Activated CD8-positive, alpha-beta memory T cell treated with anti-CD3 and anti-CD28 coated beads for 36 hours (primary cell): ENCODE measurements around the gene ZNF778. TPM values are rescaled to one million over a fixed set of nuclear protein-coding genes. Genes with fewer than 3 reads are reported as not detected.

ENCODE experiments used
- CTCF ChIA-PET: fragments of 350-600 bp; sonication (Branson Sonifier 250); formaldehyde crosslinking; loops from one replicate; lab custom pipeline; 2021; ENCODE audit warnings: antibody characterized with exemption; lab: Charles Lee
- POLR2A ChIA-PET: fragments of 350-600 bp; sonication (Branson Sonifier 250); formaldehyde crosslinking; loops from one replicate; lab custom pipeline; 2021; ENCODE audit warnings: antibody characterized with exemption; lab: Charles Lee
- total RNA-seq, 2 experiments: library from RNA; stranded (reverse); gene quantifications; one replicate each; pipeline ENCODE4 v1.2.3, GENCODE V29; 2021

ZNF778 gene
- total RNA-seq, 2 experiments from 2014 or later: 11.8 to 12.0 TPM

DNA sequence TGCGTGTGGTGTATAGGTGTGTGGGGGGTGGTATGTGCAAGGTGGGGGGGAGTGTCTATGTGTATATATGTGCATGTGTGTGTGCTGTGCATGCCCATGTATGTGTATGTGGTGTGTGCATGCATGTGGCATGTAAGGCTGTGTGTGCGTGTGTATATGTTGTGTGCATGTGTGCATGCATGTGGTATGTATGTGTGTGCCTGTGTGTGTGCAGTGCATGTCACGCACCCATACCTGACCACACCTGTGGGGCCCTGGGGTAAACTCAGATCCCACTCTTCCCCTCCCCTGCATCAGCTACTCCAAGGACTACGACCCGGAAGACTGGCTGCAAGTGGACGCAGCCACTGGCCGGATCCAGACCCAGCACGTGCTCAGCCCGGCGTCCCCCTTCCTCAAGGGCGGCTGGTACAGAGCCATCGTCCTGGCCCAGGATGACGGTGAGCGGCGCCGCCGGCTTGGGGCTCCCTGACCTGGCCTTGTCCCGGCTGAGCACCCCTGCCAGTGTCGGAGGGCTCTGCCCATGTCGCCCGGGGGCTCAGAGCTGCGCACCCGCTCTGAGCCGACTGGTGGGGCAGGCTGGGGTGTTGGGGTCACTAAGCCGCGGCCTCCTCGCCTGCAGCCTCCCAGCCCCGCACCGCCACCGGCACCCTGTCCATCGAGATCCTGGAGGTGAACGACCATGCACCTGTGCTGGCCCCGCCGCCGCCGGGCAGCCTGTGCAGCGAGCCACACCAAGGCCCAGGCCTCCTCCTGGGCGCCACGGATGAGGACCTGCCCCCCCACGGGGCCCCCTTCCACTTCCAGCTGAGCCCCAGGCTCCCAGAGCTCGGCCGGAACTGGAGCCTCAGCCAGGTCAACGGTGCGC, 26.2 kb upstream of the ZNF778 start:
- ChIA-PET POLR2A (no interaction called here), CTCF (interaction anchor here (0.6 kb wide), 1 partner anchor 95 kb away, joined by 4 read pairs; no protein-coding TSS in a partner anchor)

DNA sequence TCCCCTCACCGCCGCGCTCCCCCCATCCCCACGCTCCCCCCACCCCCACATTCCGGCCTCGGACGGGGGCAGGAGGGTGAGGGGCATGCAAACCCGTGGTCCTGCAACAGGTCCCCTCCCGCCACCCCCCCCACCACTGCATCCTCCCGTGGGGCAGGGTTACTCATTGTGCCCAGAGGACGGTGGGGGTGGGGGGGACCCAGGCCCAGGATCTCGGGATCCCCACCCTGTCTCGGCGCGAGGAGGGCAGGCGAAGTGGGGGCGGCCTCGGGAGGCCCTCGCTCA, 25.7 kb upstream of the ZNF778 start:
- ChIA-PET POLR2A (no interaction called here), CTCF (no interaction called here)

DNA sequence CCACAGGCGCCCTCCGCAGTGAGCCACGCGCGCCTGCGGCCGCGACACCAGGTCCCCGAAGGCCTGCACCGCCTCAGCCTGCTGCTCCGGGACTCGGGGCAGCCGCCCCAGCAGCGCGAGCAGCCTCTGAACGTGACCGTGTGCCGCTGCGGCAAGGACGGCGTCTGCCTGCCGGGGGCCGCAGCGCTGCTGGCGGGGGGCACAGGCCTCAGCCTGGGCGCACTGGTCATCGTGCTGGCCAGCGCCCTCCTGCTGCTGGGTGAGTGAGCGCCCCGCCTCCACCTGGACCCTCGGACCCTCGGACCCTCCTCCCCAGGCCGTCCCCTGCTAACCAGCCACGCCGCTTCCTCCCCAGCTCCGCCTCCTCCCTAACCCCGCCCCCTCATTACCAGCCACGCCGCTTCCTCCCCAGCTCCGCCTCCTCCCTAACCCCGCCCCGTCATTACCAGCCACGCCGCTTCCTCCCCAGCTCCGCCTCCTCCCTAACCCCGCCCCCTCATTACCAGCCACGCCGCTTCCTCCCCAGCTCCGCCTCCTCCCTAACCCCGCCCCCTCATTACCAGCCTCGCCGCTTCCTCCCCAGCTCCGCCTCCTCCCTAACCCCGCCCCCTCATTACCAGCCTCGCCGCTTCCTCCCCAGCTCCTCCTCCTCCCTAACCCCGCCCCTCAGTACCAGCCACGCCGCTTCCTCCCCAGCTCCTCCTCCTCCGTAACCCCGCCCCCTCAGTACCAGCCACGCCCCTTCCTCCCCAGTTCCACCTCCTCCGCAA, 25.1 kb upstream of the ZNF778 start:
- CTCF ChIA-PET: interaction anchor here (0.8 to 1.5 kb wide), 3 partner anchors 21 to 455 kb away, joined by 3 to 5 read pairs (median 3); partner anchors contain the start of gene CDH15
- POLR2A ChIA-PET: interaction anchor here (0.6 to 0.7 kb wide), 2 partner anchors 339 to 381 kb away, joined by 3 read pairs; partner anchors contain the start of gene APRT

DNA sequence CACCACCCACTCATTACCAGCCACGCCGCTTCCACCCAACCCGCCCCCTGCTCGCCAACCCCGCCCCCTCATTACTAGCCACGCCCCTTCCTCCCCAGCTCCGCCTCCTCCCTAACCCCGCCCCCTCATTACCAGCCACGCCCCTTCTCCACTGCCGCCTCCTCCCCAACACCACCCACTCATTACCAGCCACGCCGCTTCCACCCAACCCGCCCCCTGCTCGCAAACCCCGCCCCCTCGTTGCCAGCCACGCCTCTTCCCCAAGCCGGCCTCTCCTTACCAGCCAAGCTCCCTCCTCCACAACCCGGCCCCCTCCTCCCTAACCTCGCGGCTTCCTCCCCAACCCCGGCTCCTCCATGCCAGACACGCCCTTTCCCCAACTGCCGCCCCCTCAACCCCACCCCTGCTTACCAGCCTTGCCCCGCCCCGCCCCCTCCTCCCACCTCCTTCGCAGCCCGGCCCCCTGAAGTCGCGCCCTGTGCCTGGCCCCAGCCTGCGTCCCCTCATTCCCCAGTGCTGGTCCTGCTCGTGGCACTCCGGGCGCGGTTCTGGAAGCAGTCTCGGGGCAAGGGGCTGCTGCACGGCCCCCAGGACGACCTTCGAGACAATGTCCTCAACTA, 24.4 kb upstream of the ZNF778 start:
- CTCF ChIA-PET: interaction anchor here (0.8 to 1.5 kb wide), 3 partner anchors 22 to 456 kb away, joined by 3 to 5 read pairs (median 3); partner anchors contain the start of gene CDH15
- POLR2A ChIA-PET: interaction anchor here (0.6 to 0.7 kb wide), 2 partner anchors 340 to 381 kb away, joined by 3 read pairs; partner anchors contain the start of gene APRT

DNA sequence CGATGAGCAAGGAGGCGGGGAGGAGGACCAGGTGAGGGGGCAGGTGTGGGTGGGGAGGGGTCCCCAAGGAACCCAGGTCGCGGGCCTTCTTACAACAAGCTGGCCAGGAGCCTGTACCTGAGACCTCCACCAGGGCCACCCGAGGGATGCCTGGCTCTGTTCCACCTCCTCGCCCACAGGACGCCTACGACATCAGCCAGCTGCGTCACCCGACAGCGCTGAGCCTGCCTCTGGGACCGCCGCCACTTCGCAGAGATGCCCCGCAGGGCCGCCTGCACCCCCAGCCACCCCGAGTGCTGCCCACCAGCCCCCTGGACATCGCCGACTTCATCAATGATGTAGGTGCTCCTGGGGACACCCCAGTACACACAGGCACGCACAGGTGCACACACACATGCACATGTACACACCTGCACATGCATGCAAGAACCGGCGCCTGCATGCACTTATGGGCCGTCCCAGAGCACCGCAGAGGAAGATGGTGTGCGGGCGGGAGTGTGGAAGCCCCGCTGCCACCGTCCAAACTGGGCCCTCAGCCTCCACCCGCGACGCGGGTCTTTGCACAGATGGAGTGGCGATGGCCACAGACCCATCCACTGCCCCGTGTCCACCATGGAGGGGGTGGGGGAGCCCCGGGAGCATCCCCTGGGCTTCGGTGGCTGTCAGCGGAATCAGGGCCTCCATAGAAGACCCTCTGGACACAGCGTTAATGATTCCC, 23.8 kb upstream of the ZNF778 start:
- POLR2A ChIA-PET: no interaction called here

DNA sequence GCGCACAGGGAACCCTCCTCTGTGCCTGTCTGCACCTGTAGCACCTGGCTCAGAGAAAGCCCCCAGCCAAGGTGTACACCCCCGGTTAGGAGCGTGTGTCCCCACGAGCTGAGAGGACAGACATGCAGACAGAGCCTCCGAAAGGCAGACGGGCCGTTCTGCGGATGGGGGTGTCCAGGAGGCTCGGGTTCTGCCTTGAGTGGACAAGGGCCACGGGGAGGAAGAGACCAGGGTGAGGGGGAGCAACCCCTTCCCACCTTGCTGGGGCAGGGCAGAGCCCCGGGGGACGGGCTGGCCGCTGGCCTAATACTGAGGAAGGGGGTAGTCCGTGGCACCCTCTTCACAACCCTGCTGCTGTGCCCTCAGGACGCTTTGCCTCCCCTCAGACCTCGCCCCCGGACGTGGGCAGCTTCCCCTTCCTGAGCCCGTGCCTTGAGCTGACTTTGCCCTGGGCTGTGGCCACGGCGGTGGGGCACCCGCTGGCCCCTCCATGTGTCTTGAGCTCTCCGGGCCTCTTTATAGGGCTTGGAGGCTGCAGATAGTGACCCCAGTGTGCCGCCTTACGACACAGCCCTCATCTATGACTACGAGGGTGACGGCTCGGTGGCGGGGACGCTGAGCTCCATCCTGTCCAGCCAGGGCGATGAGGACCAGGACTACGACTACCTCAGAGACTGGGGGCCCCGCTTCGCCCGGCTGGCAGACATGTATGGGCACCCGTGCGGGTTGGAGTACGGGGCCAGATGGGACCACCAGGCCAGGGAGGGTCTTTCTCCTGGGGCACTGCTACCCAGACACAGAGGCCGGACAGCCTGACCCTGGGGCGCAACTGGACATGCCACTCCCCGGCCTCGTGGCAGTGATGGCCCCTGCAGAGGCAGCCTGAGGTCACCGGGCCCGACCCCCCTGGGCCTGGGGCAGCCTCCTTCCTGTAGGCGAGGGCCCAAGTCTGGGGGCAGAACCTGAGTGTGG, 22.9 kb upstream of the ZNF778 start:
- CTCF ChIA-PET: interaction anchor here (0.7 kb wide), 1 partner anchor 1834 kb away, joined by 3 read pairs; no protein-coding TSS in a partner anchor

More for the DNA sequence above, 23.8 kb upstream of the ZNF778 start:
- CTCF ChIA-PET: interaction anchor here (0.7 to 1.5 kb wide), 2 partner anchors 456 to 1833 kb away, joined by 3 to 5 read pairs; no protein-coding TSS in a partner anchor

DNA sequence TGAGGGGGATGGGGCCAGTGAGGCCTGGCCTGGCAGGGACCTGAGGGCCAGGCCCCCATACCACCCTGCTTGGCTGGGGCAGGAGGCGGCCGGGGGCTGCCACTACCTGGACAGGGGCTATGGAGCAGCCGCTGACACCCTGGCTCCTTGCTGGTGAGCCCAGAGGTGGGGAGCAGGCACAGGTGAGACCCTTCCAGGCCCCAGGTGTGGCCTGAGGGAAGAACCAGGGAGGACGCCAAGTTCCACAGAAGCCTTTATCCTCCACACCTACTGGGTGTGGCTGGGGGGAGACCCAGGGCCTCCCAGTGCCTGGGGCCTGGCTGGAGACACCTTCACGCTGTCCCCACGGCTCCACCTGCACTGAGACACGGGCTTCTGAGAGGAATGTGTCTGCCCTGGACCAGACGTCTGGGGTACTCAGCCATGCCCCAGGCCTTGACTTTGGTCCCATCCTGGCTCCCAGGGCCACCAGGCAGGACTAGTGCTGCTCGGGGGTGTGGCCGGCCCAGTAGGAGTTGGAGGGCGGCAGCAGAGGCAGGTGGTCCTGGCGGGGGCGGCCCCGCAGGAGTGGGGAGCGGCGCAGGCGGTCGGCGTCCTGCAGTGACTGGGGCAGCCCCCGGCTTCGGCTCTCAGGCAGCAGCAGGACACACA, 21.9 kb upstream of the ZNF778 start:
- POLR2A ChIA-PET: no interaction called here
- CTCF ChIA-PET: no interaction called here

More for the DNA sequence above, 22.9 kb upstream of the ZNF778 start:
- POLR2A ChIA-PET: interaction anchor here (0.7 kb wide), 1 partner anchor 10 kb away, joined by 5 read pairs; no protein-coding TSS in a partner anchor

DNA sequence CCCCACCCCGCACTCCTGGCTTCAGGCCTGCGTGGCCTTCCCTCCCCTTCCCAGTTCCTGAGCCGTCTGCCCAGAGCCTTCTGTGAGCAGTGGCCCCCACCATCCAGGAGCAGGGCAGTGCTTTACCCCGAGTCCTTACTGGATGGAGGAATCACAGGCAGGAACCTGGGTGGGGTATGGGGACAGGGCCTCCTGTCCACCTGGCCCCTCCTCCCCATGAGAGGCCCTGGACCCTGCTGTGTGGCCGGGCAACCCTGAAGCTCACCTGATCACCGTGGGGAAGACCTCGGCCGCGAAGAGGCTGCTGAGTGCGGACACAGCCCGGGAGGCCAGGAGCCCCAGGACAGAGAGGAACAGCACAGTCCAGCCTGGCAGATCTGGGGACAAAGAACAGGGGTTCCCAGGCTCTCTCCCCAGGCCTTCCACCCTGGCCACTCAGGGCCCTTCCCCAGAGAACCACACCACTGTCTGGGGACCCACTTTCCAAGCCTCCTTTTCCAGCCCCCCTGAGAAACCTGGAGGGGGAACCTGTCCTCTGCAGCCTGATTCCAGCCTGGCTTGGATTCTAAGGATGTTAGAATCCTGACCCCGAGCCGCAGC, 20.4 kb upstream of the ZNF778 start:
- ChIA-PET POLR2A (no interaction called here), CTCF (interaction anchor here (0.7 kb wide), 1 partner anchor 88 kb away, joined by 3 read pairs; no protein-coding TSS in a partner anchor)

DNA sequence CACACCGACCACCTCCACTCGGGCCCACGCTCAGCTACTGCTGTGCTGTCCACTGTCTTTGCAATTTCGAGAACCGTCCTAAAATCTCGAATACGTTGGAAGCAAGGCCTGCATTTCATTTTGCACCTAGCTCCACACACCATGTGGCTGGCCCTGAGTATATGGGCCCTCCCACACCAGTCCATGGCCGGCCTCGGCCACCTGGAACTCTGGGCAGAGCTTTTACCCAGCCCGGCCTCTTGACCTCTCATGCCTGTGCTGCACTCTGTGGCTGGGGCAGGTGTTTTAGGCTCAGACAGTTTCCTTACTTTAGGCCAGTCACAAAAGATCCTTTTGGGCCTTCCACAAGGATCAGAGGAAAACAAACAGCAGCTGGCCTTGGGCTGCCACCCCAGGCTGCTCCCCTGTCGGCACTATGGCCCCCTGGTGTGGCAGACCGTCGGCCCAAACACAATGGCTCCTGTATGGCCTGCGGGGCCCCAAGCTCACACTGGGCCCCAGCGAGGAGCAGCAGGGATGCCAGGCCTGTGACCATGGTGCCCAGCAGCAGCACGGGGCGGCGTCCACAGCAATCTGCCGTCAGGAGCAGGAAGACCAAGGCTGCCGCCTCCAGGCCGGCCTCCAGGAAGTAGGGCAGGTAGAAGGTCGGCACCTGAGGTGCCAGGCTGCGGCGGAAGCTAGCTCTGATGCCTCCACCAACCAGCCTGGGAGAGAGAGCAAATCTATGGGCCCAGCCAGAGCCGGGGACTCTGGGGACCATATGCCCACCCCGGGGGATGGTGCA, 19.7 kb upstream of the ZNF778 start:
- ChIA-PET CTCF (no interaction called here), POLR2A (no interaction called here)

DNA sequence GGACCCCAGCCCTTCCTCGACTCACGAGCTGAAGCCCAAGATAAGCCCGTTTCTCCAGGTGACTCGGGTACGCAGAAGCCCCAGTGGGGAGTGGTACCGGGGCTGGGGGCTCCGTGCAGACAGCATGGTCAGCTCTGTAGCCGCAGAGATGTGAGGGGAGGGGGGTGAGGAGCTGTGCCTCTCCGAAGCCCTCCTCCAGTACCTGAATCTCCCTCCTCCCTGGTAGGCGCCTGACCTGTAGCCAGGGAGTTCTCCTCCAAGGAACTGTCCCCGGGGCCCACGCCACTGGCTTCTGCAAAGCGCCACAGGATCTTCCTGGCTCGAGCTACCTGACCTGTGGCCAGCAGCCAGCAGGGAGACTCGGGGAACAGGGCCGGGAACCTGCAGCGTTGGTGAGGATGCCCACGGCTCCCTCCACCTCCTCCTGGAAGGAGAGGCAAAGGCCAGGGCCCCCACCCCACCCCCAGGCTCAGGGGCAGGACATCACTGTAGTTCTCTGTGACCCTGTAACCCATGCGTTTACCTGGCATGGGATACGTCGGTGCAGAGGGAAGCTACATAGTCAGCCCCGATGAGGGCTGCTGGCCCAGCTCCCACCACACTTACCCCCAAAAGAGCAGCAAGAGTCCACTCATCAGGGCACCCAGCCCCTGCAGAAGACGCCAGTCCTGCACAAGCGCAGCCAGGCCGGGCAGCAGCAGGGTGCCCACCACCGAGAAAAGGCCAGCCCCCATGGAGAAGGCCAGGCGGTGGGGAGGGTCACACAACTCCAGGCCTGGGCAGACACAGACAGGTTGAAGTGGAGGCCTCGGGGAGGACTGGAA, 18.9 kb upstream of the ZNF778 start:
- CTCF ChIA-PET: no interaction called here
- POLR2A ChIA-PET: no interaction called here

DNA sequence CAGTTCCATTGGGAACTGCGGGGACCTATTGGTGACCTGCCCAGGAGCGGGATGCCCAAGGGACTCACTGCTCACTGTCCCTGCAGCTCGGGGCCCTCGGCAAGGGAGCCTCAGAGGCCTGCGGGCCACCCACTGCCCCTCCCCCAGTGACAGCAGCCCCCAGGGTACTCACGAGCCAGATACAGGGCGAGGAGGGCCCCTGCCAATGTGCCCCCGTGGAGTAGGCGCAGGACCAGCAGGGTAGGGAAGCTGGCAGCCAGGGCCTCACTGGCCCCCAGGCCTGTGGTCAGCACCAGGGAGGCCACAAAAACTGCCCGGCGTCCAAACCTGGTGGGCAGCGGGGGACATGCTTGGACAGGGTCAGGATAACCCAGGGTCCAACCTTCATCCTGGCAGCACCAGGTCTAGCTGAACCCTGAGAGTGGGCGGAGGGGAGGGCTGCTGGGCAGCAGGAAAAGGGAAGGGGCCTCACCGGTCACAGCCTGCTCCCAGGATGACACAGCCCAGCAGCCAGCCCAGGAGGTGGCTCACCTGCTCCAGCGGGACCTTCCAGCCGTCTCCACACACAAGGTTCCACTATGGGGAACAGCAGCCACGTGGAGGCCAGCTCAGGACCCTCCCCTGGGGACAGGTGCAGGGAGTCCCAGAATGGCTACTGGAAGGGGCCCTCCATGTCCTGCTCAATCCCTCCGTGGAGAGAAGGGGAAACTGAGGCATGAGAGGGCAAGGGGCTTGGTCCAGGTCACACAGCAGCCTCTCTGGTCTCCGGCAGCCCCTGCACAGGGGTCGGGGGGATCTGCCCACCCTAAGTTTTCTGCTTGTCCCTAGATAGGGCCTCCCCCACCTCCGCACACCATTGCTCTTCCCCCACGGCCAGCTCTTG, 18.0 kb upstream of the ZNF778 start:
- ChIA-PET CTCF (no interaction called here), POLR2A (no interaction called here)

DNA sequence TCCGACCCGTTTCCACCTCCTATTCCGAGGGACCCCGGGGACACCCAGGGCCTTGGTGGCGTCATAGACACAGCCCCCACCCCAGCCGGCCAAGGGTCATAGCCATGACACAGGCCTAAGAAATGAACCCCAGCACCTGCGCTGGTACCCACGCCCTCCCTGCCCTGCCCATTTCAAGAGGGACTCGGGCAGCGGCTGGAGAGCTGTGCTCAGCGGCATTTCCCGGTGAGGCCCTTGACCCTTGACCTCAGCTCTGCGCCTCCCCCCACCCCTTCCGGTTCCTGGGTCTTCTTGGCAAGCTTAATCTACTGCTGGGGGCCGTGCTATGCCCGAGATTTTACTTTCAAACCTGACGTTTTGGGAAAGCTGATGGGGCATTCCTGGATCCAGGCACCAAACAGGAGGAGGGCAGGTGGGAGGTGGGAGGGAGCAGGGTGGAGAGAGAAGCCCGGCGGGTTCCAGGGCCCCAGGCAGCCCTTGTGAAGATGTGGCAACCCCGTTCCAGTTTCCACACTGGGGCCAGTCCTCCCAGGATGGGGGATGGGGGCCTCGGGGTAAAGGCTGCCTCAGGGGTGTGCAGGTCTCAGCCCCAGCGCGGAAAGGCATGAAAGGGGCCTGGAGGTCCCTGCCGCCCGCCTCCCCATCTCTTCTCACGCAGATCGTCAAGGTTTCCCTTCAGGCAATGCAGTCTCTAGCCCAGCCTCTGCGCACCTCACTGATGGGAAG, 17.2 kb upstream of the ZNF778 start, which contains the start of gene SLC22A31:
Gene SLC22A31, minus strand, starts transcription at position 414 of the 726 bp plus-strand sequence. Its CDS starts 36 bp downstream, at position 378.
- POLR2A ChIA-PET: no interaction called here

DNA sequence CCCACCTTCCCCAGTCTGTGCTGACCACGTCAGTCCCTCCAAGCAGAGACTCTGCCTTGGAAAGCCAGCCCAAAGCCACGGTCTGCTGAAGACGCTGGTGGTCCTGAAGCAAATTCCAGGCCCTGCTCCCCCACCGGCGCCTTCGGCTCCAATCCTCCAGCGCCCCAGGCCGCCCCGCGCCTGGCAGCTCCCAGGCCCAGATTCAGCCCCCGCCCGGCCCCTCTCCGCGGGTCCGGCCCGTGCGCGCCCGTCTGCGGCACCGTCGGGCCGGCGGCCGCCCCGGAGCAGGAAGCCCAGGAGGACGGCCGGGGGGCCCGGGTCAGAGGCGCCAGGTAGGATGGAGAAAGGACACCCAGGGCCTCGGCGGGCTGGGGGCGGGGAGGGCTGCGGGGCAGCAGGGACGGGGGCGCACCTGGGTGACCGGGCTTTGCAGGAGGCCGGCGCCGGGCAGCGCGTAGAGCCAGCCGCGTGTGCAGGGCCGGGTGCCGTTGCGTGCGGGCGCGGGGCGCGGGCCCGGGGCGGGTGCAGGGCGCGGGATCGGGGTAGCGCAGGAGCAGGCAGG, 16.6 kb upstream of the ZNF778 start:
- POLR2A ChIA-PET: no interaction called here
- CTCF ChIA-PET: no interaction called here

More for the DNA sequence above, 17.2 kb upstream of the ZNF778 start, which contains the start of gene SLC22A31:
- CTCF ChIA-PET: no interaction called here
